ENCODE data around the gene C5orf46.

DNA sequence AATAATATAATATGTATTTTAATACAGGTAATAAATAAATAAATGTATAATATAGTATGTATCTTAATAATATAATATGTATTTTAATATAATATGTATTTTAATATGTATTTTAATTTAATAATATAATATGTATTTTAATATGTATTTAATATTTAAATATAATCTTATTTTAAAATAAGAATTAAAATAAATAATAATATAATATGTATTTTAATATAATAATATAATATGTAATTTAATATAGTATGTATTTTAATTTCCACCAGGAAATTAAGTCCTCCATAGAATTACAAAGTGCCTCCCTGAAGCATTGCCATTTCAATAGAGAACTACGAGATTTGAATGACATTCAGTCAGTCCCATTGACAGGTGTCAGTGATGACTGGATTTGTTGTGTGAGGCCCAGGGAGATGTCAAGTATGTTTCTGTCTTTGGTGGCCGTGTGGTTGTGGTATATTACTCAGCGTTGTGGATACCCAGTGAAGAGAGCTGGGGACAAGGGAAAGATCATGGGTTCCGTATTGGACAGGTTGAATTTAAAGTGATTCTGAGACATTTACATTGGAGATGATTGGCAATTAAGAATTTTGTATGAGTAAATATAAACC is 14.2 kb upstream of the C5orf46 start:
- TF ChIP-seq, protein P1, sequence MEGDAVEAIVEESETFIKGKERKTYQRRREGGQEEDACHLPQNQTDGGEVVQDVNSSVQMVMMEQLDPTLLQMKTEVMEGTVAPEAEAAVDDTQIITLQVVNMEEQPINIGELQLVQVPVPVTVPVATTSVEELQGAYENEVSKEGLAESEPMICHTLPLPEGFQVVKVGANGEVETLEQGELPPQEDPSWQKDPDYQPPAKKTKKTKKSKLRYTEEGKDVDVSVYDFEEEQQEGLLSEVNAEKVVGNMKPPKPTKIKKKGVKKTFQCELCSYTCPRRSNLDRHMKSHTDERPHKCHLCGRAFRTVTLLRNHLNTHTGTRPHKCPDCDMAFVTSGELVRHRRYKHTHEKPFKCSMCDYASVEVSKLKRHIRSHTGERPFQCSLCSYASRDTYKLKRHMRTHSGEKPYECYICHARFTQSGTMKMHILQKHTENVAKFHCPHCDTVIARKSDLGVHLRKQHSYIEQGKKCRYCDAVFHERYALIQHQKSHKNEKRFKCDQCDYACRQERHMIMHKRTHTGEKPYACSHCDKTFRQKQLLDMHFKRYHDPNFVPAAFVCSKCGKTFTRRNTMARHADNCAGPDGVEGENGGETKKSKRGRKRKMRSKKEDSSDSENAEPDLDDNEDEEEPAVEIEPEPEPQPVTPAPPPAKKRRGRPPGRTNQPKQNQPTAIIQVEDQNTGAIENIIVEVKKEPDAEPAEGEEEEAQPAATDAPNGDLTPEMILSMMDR (conservative IDR thresholded peaks at IDR 0.05; ENCODE audit: low read depth, low read length) = no peak
- TF ChIP-seq POLR2A (IDR thresholded peaks at IDR 0.05; ENCODE audit: low read depth, low read length) = no peak
- no peak for TF ChIP-seq MXI1 (IDR thresholded peaks at IDR 0.05; ENCODE audit: borderline replicate concordance, low read depth, low read length)

All from IMR-90 (cell line).